SK-N-SH treated with all-trans-retinoic acid at 6 μM for 48 hours (cell line): Measurements from ENCODE around the gene CPD.

Experiments used
- ATAC-seq: fragments of 200-7000 bp; cut with Tn5 transposase; 3 replicates; pipeline ENCODE4 v1.9.1; 2020; ENCODE audit warnings: mild to moderate bottlenecking, moderate library complexity
- ARNTL ChIP-seq: fragments of 450-650 bp; formaldehyde crosslinking; IDR thresholded peaks from 2 replicates; pipeline ENCODE4 v1.5.0; 2020; ENCODE audit warnings: low read depth, mild to moderate bottlenecking, moderate library complexity, borderline replicate concordance
- CSRNP3 ChIP-seq: fragments of 250-450 bp; sonication (Bioruptor Pico); IDR thresholded peaks from 2 replicates; pipeline ENCODE4 v1.5.1; 2021; ENCODE audit warnings: mild to moderate bottlenecking, moderate library complexity
- ESRRG ChIP-seq: fragments of 250-450 bp; sonication (Bioruptor Pico); IDR thresholded peaks from 2 replicates; pipeline ENCODE4 v1.6.1; 2021; ENCODE audit warnings: mild to moderate bottlenecking
- GLIS3 ChIP-seq: fragments of 250-450 bp; sonication (Bioruptor Pico); IDR thresholded peaks from 2 replicates; pipeline ENCODE4 v1.5.0; 2020; ENCODE audit warnings: mild to moderate bottlenecking, moderate library complexity
- ISL1 ChIP-seq: fragments of 250-450 bp; sonication (Bioruptor Pico); IDR thresholded peaks from 2 replicates; pipeline ENCODE4 v2.1.2; 2022; ENCODE audit warnings: mild to moderate bottlenecking, moderate library complexity
- OSR1 ChIP-seq: fragments of 250-450 bp; sonication (Bioruptor Pico); IDR thresholded peaks from 2 replicates; pipeline ENCODE4 v1.8.0; 2022; ENCODE audit warnings: moderate library complexity, mild to moderate bottlenecking, inconsistent platforms
- RARB ChIP-seq: fragments of 250-450 bp; sonication (Bioruptor Pico); IDR thresholded peaks from 2 replicates; pipeline ENCODE4 v1.8.0; 2021; ENCODE audit warnings: mild to moderate bottlenecking, moderate library complexity
- SNAI2 ChIP-seq: fragments of 250-450 bp; sonication (Bioruptor Pico); IDR thresholded peaks from 2 replicates; pipeline ENCODE4 v1.5.0; 2020; ENCODE audit warnings: mild to moderate bottlenecking, moderate library complexity
- TCF4 ChIP-seq: fragments of 250-450 bp; sonication (Bioruptor Pico); IDR thresholded peaks from 2 replicates; pipeline ENCODE4 v1.8.0; 2021; ENCODE audit warnings: mild to moderate bottlenecking, moderate library complexity, borderline replicate concordance
- TOX ChIP-seq: fragments of 250-450 bp; sonication (Bioruptor Pico); IDR thresholded peaks from 2 replicates; pipeline ENCODE4 v1.8.0; 2021; ENCODE audit warnings: mild to moderate bottlenecking, moderate library complexity, borderline replicate concordance
- TSHZ2 ChIP-seq: fragments of 250-450 bp; sonication (Bioruptor Pico); IDR thresholded peaks from 2 replicates; pipeline ENCODE4 v1.5.0; 2020; ENCODE audit warnings: mild to moderate bottlenecking, moderate library complexity
- ZC3H10 ChIP-seq: fragments of 250-450 bp; sonication (Bioruptor Pico); IDR thresholded peaks from 2 replicates; pipeline ENCODE4 v1.5.1; 2021; ENCODE audit warnings: mild to moderate bottlenecking, moderate library complexity
- ZFP3 ChIP-seq: fragments of 250-450 bp; sonication (Bioruptor Pico); IDR thresholded peaks from 2 replicates; pipeline ENCODE4 v1.5.0; 2020; ENCODE audit warnings: mild to moderate bottlenecking, moderate library complexity
- ZNF565 ChIP-seq: fragments of 450-650 bp; formaldehyde crosslinking; conservative IDR thresholded peaks from 2 replicates; pipeline ENCODE4 v1.5.0; 2020; ENCODE audit warnings: low read depth, mild to moderate bottlenecking, moderate library complexity
- ZNF70 ChIP-seq: fragments of 450-650 bp; formaldehyde crosslinking; IDR thresholded peaks from 2 replicates; pipeline ENCODE4 v1.5.0; 2020; ENCODE audit warnings: mild to moderate bottlenecking, moderate library complexity
- ZNF8 ChIP-seq: fragments of 450-650 bp; formaldehyde crosslinking; IDR thresholded peaks from 2 replicates; pipeline ENCODE4 v1.5.0; 2020; ENCODE audit warnings: mild to moderate bottlenecking, moderate library complexity
- TF ChIP-seq, protein P1 (sequence below): fragments of 250-450 bp; sonication (Bioruptor Pico); IDR thresholded peaks from 2 replicates; pipeline ENCODE4 v1.8.0; 2021; ENCODE audit warnings: low read depth, mild to moderate bottlenecking, moderate library complexity, borderline replicate concordance

The CPD gene

DNA sequence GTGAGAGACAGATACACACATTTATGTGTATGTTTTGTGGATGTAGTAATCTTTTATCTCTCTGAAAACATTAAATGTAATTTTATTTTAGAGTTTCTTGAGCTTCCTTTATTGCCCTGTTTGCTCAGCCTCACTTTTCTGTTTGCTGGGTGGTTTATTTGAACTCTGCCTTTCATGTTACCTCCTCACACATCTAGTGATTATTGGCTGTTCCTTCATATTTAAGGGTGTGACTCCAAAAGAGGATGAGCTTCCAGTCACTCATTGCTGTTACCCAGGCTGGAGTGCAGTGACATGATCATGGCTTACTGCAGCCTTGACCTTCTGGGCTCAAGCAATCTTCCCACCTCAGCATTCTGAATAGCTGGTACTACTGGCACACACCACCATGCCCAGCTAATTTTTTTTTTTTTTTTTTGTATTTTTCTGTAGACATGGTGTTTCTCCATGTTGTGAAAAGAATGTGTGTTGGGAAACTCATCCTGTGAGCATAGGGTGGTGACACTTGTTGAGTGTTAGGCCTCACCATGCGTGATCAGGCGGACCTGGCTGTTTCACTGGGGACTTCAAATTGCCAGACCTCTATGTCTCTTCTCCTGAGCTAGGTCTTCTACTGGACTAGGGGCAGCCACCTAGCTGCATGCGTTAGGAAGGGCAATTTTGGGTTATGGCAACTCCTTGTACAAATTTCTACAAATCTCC lies 136.3 kb downstream of the CPD start:
- no peak for ATAC-seq
- no peak for TF ChIP-seq ZC3H10 (CRISPR knock-in tag)
- TF ChIP-seq SNAI2 (CRISPR knock-in tag): no peak
- TF ChIP-seq GLIS3 (CRISPR knock-in tag): no peak
- TF ChIP-seq TSHZ2 (CRISPR knock-in tag): no peak

GRCh38 chr17:30517786-30518185 lies 139.1 kb downstream of the CPD start:
- no peak for ATAC-seq
- no peak for TF ChIP-seq ARNTL (CRISPR knock-in tag)
- TF ChIP-seq TCF4 (CRISPR knock-in tag): no peak
- TF ChIP-seq ZNF8 (CRISPR knock-in tag): no peak
- no peak for TF ChIP-seq CSRNP3 (CRISPR knock-in tag)
- TF ChIP-seq ISL1 (CRISPR knock-in tag): no peak

- ATAC-seq: no peak
- TF ChIP-seq ZNF70 (CRISPR knock-in tag) (no peak), TOX (CRISPR knock-in tag) (no peak), OSR1 (no peak), ZC3H10 (CRISPR knock-in tag) (no peak), RARB (CRISPR knock-in tag) (no peak), ESRRG (CRISPR knock-in tag) (no peak), ZFP3 (CRISPR knock-in tag) (no peak), ZNF565 (CRISPR knock-in tag) (no peak), GLIS3 (CRISPR knock-in tag) (no peak), ARNTL (CRISPR knock-in tag) (no peak)
- TF ChIP-seq, protein P1, sequence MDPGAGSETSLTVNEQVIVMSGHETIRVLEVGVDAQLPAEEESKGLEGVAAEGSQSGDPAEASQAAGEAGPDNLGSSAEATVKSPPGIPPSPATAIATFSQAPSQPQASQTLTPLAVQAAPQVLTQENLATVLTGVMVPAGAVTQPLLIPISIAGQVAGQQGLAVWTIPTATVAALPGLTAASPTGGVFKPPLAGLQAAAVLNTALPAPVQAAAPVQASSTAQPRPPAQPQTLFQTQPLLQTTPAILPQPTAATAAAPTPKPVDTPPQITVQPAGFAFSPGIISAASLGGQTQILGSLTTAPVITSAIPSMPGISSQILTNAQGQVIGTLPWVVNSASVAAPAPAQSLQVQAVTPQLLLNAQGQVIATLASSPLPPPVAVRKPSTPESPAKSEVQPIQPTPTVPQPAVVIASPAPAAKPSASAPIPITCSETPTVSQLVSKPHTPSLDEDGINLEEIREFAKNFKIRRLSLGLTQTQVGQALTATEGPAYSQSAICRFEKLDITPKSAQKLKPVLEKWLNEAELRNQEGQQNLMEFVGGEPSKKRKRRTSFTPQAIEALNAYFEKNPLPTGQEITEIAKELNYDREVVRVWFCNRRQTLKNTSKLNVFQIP: no peak
- TF ChIP-seq, all 23 proteins: peak for 0
Measured at GRCh38 chr17:30519166-30519565, 140.4 kb downstream of the CPD start.
